SK-N-MC (cell line): ENCODE measurements around the gene PRKAR1B.

Source experiments
- DNase-seq: peaks from one replicate; pipeline ENCODE4 v3.0.0-alpha.2; 2011; ENCODE audit warnings: low read depth, low spot score
- H3K27ac ChIP-seq: fragments of 200-600 bp; sonication (generic); 2 replicates; pipeline ENCODE4 v1.5.1; 2016; ENCODE audit warnings: mixed run types
- H3K36me3 ChIP-seq: fragments of 200-600 bp; sonication (generic); 2 replicates; pipeline ENCODE4 v1.6.1; 2017; ENCODE audit warnings: antibody characterized with exemption, low read length, mixed read lengths; ENCODE audit not compliant: insufficient read depth
- H3K4me3 ChIP-seq: fragments of 200-600 bp; sonication (generic); 2 replicates; pipeline ENCODE4 v1.5.1; 2016
- H3K9ac ChIP-seq: fragments of 200-600 bp; sonication (generic); 2 replicates; pipeline ENCODE4 v1.8.0; 2017; ENCODE audit warnings: mixed run types, mixed read lengths; ENCODE audit not compliant: insufficient read length
- H3K9me3 ChIP-seq: fragments of 200-600 bp; sonication (generic); 2 replicates; pipeline ENCODE4 v1.6.1; 2017; ENCODE audit warnings: low read depth, mild to moderate bottlenecking, antibody characterized with exemption, low read length, moderate library complexity, mixed read lengths
- EZH2 ChIP-seq: fragments of 200-600 bp; sonication (generic); IDR thresholded peaks from one replicate; pipeline ENCODE4 v1.6.1; 2017; ENCODE audit warnings: antibody characterized with exemption
- FOXP2 ChIP-seq: optimal IDR thresholded peaks from 2 replicates; pipeline ENCODE3; 2011; ENCODE audit warnings: mild to moderate bottlenecking, moderate library complexity; ENCODE audit not compliant: insufficient read depth; ENCODE audit errors: extremely low read length, control extremely low read depth
- POLR2AphosphoS5 ChIP-seq: IDR thresholded peaks from 2 replicates; pipeline ENCODE4 v1.6.1; 2012; ENCODE audit warnings: mild to moderate bottlenecking, low read depth, low read length, borderline replicate concordance

Gene PRKAR1B

DNA sequence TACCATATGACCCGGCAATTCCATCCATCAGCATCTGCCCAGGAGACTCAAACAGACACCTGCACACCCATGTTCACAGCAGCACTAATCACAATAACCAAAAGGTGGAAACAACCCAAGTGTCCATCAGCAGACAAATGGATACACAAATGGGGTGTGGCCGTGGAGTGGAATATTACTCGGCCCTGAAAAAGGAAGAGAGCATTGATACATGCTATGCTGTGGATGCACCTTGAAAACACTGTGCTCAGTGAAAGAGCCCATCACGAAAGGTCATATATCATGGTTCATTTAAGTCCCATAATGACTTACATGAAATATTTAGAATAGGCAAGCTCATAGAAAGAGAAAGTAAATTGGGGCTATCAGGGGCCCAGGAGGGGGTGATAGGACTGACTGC lies 58.1 kb downstream of the PRKAR1B start:
- Histone ChIP-seq H3K27ac (no peak overlapping the region), H3K9me3 (no peaks in the 10 kb centered on the region), H3K4me3 (no peak overlapping the region), H3K9ac (no peak overlapping the region), H3K36me3 (no peaks in the 10 kb centered on the region)
- DNase-seq = no peak
- TF ChIP-seq POLR2AphosphoS5 (no peak), EZH2 (no peak), FOXP2 (no peak)

DNA sequence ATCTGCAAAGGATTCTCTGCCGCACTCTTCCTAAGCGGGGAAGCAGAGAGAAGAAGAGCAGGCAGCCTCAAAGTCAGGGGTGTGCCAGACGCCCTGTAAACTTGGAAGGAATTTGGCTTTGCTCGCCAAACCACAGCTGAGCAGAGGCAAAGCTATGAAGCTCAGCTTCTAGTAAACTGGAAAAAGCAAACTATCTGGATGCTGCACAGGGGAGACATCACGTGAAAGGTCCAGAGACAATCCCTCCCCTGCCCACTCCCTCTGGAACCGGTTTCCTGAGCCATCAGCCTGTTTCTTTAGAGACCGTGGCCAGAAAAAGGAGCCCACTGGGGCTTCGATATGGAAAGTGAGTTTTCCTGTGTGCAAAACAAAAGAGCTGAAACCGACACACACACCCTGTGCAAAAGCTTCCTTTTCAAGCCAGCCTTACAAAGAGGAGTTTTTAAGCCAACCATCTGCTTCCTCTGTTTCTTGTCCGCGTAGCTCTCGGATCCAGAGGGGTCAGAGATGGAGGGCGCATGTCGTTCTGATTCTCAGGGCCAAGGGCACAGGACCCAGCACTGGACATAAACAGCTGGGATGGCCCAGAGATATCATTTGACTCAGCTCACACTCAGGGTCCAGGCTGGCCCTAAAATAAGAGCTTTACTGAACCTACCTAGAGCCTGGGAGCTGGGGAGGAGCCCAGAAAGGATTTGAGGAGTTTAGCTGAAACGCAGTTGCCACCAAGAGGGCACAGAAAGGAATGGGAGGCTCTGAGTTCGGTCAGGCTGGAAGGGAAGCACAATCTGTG lies 58.7 kb downstream of the PRKAR1B start:
- H3K9me3 ChIP-seq = no peaks in the 10 kb centered on the region
- no peak for TF ChIP-seq POLR2AphosphoS5
- H3K36me3 ChIP-seq = no peaks in the 10 kb centered on the region
- H3K4me3 ChIP-seq = no peak overlapping the region
- DNase-seq = no peak
- H3K27ac ChIP-seq = no peak overlapping the region
- no peak overlapping the region for H3K9ac ChIP-seq

DNA sequence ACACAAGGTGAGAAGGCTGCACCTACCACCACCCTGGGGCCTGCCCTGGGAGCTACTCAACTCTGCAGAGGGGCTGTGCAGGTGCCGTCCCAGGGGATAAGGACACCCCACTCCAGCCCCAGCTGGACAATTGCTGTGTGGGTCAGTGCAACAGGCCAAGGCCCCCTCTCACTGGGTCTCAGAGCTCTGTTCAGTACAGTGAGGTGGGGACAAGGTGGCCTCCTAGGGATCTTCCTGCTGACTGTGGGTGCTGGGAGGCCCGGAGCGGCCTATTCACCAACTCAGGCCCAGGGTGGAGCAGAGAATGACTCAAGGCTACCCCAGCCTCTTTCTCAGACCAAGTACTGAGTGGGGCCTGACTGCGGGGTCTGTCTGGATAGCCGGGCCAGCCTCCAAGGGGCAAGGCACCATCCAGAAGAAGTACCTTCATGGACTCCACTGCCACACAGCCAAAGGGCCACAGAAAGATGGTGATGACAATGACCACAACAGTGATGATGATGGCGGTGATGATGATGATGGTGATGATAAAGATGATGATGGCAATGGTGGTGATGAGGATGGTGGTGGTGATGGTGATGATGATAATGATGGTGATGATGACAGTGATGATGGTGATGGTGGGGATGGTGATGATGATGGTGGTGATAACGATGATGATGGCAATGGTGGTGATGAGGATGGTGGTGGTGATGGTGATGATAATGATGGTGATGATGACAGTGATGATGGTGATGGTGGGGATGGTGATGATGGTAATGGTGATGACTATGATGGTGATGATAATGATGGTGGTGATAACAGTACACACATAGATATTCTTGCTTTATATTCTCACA lies 60.4 kb downstream of the PRKAR1B start:
- Histone ChIP-seq H3K36me3 (no peaks in the 10 kb centered on the region), H3K9ac (no peak overlapping the region), H3K4me3 (no peak overlapping the region), H3K27ac (no peak overlapping the region), H3K9me3 (no peaks in the 10 kb centered on the region)
- DNase-seq = no peak
- TF ChIP-seq FOXP2 (no peak), POLR2AphosphoS5 (no peak), EZH2 (no peak)

DNA sequence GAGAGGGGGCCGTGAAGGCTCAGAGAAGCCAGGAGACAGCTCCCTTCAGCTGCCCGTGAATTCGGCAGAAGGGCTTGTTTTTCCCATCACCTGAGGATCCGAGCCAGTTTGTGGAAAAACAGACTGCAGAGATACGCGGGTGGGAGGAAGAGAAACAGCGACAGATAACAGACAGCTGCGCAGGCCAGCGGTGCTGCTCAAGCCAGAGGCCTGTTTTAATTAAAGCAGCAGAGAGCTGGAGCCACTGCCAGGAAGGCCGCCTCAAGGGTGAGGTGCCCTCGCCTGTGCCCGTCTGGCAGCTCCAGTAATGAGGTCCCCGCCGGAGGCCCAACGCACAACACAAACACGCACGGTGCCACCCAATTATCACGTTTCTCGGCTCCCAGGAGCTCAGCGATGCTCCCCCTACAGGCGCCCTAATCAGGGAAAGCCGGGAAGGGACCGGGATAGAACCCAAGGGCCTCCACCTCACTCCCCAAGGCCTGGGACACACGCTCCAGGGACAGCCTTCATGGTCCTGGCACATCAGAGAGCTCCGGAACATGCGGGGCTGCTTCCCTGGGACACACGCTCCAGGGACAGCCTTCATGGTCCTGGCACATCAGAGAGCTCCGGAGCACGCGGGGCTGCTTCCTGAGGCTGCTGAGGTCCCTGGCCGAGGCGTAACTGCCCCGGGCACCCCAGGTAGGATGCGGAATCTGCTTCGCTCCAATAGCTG lies 61.2 kb downstream of the PRKAR1B start:
- no peak overlapping the region for H3K9ac ChIP-seq
- no peak overlapping the region for H3K27ac ChIP-seq

DNA sequence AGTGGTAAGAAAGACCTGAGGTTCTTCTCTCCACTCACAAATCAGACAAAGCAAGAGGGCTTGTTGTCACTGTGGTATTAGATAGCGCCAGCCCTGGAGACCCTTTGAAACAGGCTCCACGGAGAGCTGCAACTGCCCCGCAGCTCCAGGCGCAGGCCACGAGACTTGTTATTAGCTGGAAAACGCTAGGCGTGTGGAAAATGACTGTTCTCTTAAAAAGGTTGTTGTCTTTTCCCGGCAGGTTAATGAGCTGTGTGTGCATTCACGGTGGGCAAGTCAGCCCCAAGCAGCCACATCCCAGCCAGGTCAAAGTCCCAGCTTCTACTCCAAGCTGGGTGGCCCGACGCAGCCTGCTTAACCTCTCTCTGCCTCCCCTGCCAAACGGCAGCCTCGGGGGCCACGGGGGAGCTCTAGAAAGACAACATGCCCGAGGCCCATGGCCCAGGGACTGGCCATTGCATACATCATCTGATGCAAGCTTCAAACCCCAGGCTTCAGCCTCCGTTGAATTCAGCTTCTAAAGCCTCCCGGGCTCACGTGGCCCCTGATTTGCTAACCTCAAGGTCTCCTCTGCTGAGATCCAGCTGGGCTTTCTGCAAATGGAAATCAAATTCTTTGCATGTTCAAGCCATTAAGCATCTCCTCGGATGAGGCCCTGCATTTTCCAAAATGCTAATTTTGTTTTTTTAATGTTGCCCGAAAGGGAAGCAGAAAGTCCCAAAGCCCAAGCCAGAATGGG lies 61.9 kb downstream of the PRKAR1B start:
- Histone ChIP-seq H3K36me3 (no peaks in the 10 kb centered on the region), H3K9me3 (no peaks in the 10 kb centered on the region), H3K9ac (no peak overlapping the region), H3K27ac (no peak overlapping the region), H3K4me3 (no peak overlapping the region)
- no peak for DNase-seq
- TF ChIP-seq EZH2 = no peak
- no peak for TF ChIP-seq FOXP2
- TF ChIP-seq POLR2AphosphoS5 = no peak

More for the DNA sequence above, 61.2 kb downstream of the PRKAR1B start:
- no peak for TF ChIP-seq POLR2AphosphoS5
- Histone ChIP-seq H3K36me3 (no peaks in the 10 kb centered on the region), H3K4me3 (no peak overlapping the region), H3K9me3 (no peaks in the 10 kb centered on the region)
- no peak for DNase-seq

DNA sequence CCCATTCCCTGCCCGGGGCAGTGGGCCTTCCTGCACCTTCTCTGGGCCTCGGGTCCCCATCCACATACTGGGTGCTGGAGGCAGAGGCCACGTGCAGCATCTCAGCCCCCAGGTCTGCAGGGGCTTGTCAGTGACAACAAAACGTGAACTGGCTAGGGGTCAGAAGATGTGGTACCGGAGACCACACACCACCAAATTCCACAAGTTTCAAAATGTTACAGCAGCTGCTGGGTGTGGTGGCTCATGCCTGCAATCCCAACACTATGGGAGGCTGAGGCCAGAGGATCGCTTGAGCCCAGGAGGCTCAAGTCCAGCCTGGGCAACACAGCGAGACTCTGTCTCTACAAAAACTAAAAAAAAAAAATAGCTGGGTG lies 62.7 kb downstream of the PRKAR1B start:
- H3K9me3 ChIP-seq = no peaks in the 10 kb centered on the region
- H3K4me3 ChIP-seq = no peak overlapping the region
- TF ChIP-seq FOXP2 (no peak), POLR2AphosphoS5 (no peak), EZH2 (no peak)
- H3K27ac ChIP-seq = no peak overlapping the region
- no peak overlapping the region for H3K9ac ChIP-seq
- no peaks in the 10 kb centered on the region for H3K36me3 ChIP-seq
- DNase-seq = no peak

DNA sequence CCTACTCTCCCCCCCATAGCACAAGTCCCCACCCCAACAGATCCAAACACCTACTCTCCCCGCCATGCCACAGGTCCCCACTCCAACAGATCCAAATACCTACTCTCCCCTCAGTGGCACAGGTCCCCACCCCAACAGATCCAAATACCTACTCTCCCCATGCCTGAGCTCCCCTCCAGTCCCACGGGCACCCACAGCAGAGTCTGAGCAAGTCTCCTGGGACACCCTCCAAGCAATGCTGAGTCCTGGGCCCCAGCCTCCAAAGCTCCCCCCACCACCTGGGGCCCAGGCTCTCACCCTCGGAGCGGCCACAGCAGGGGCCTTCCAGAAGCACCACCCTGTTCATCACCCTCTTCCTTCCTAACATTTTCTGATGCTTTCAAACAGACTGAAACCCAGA lies 64.5 kb downstream of the PRKAR1B start:
- Histone ChIP-seq H3K36me3 (no peaks in the 10 kb centered on the region), H3K9ac (no peak overlapping the region), H3K27ac (no peak overlapping the region), H3K4me3 (no peak overlapping the region), H3K9me3 (no peaks in the 10 kb centered on the region)
- no peak for DNase-seq
- TF ChIP-seq FOXP2 = no peak
- TF ChIP-seq POLR2AphosphoS5 = no peak

DNA sequence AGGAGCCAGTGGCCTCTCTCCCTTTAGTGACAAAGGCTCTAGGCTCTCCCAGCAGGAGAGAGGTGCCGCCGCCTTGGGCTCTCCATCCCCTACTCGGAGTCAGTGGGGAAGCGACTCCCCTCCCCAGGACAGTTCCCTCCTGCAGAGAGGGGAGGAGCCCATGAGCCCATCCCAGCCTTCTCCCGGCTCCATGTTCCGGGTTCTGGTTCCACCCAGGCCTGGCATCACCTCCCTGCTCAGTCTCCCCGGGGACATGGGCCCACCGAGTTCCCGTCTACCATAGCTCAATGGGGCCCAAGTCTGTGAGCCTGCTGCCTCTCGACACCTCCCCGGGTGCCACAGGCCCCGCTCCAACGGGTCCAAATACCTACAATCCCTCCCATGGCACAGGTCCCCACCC lies 67.1 kb downstream of the PRKAR1B start:
- H3K9me3 ChIP-seq = no peaks in the 10 kb centered on the region
- H3K36me3 ChIP-seq = no peaks in the 10 kb centered on the region
- H3K4me3 ChIP-seq = no peak overlapping the region
- no peak for DNase-seq
- no peak overlapping the region for H3K9ac ChIP-seq
- H3K27ac ChIP-seq = no peak overlapping the region
- no peak for TF ChIP-seq POLR2AphosphoS5
- no peak for TF ChIP-seq FOXP2
- TF ChIP-seq EZH2 = no peak
